Vagina (tissue), 2 donors: ENCODE measurements around the gene NGEF. TPM values are rescaled to one million over a fixed set of nuclear protein-coding genes. Genes with fewer than 3 reads are reported as not detected.
"Not testable (repeated sequence)": the region's sequence is repeated elsewhere in the genome, so short reads cannot be mapped to it uniquely, and the experiment has no call there.

Experiments used
- DNase-seq, 2 donors: peaks; one replicate each; pipeline ENCODE4 v3.0.0-alpha.2; 2017; ENCODE audit errors: extremely low spot score in 2 of 2
- H3K27ac ChIP-seq: fragments of 200-600 bp; sonication (generic); one replicate; pipeline ENCODE4 v1.5.1; 2019
- H3K27me3 ChIP-seq: fragments of 200-600 bp; sonication (generic); one replicate; pipeline ENCODE4 v1.5.1; 2019
- H3K36me3 ChIP-seq, 2 donors: fragments of 200-600 bp; sonication (generic); one replicate each; pipeline ENCODE4 v1.5.1; 2017 to 2019
- H3K4me1 ChIP-seq: fragments of 200-600 bp; sonication (generic); one replicate; pipeline ENCODE4 v1.5.1; 2019
- H3K4me3 ChIP-seq, 2 donors: fragments of 200-600 bp; sonication (generic); 1 replicate in 1 of 2; 2 replicates in 1 of 2; pipeline ENCODE4 v1.5.1; 2016 to 2019
- H3K9me3 ChIP-seq: fragments of 200-600 bp; sonication (generic); one replicate; pipeline ENCODE4 v1.5.1; 2019
- CTCF ChIP-seq, 3 experiments: fragments of 450-650 bp in 2 of 3; fragments of 200-600 bp in 1 of 3; sonication (generic) in 1 of 3; IDR thresholded peaks; one replicate each; pipeline ENCODE4 v1.5.1; 2017 to 2019; ENCODE audit warnings: antibody characterized with exemption in 3 of 3, mild to moderate bottlenecking in 2 of 3, moderate library complexity in 2 of 3
- POLR2A ChIP-seq, 2 donors: fragments of 450-650 bp; IDR thresholded peaks; one replicate each; pipeline ENCODE4 v1.6.1; 2017; ENCODE audit warnings: antibody characterized with exemption in 2 of 2, mild to moderate bottlenecking in 2 of 2, moderate library complexity in 2 of 2
- POLR2AphosphoS5 ChIP-seq, 2 donors: sonication (generic); formaldehyde crosslinking; IDR thresholded peaks; one replicate each; pipeline ENCODE4 v1.9.0; 2017; ENCODE audit warnings: antibody characterized with exemption in 2 of 2, mild to moderate bottlenecking in 2 of 2, low read depth in 1 of 2; ENCODE audit not compliant: insufficient read depth in 1 of 2
- intact Hi-C: fragments of 100-400 bp; cut with DNase I; formaldehyde crosslinking; loops from one replicate; pipeline ENCODE4 v1.15.1; 2023
- total RNA-seq: library from RNA; depleted of rRNA; stranded (reverse); fragments of >200 nt; gene quantifications from one replicate; pipeline ENCODE4 v1.2.3, GENCODE V29; 2016

Gene NGEF
- total RNA-seq, 1 donor from 2014 or later = 4.9 TPM

- no peaks in the 10 kb centered on the region for H3K9me3 ChIP-seq
- DNase-seq = no peak
- H3K4me3 ChIP-seq = no peak overlapping the region
- TF ChIP-seq CTCF (IDR thresholded peaks at IDR 0.05) (no peak), POLR2A (IDR thresholded peaks at IDR 0.05) (no peak), POLR2AphosphoS5 (IDR thresholded peaks at IDR 0.05; ENCODE audit: insufficient read depth in 1 of 2, low read depth in 1 of 2) (no peak)
- intact Hi-C loops = no loop called here
- no peaks in the 10 kb centered on the region for H3K36me3 ChIP-seq
- no peaks in the 10 kb centered on the region for H3K27me3 ChIP-seq
- H3K27ac ChIP-seq = no peak overlapping the region
- H3K4me1 ChIP-seq = no peaks in the 10 kb centered on the region
Measured at GRCh38 chr2:232910376-232910775, 102.7 kb downstream of the NGEF start.

- no peaks in the 10 kb centered on the region for H3K9me3 ChIP-seq
- H3K36me3 ChIP-seq = no peaks in the 10 kb centered on the region
- DNase-seq = no peak
- intact Hi-C loops = no loop called here
- H3K4me1 ChIP-seq = no peaks in the 10 kb centered on the region
- TF ChIP-seq POLR2A (IDR thresholded peaks at IDR 0.05) (no peak), POLR2AphosphoS5 (IDR thresholded peaks at IDR 0.05; ENCODE audit: insufficient read depth in 1 of 2, low read depth in 1 of 2) (no peak), CTCF (IDR thresholded peaks at IDR 0.05) (no peak)
- no peak overlapping the region for H3K27ac ChIP-seq
- no peak overlapping the region for H3K4me3 ChIP-seq
- H3K27me3 ChIP-seq = no peaks in the 10 kb centered on the region
Measured at GRCh38 chr2:232908695-232909094, 104.4 kb downstream of the NGEF start.

- H3K4me1 ChIP-seq, H3K36me3 ChIP-seq, DNase-seq, H3K27me3 ChIP-seq, H3K27ac ChIP-seq, H3K4me3 ChIP-seq, H3K9me3 ChIP-seq, intact Hi-C loops: not testable (repeated sequence)
Measured at GRCh38 chr2:232907718-232908085, 105.4 kb downstream of the NGEF start.

- H3K9me3 ChIP-seq, H3K4me1 ChIP-seq, intact Hi-C loops, DNase-seq, H3K27me3 ChIP-seq, H3K36me3 ChIP-seq, H3K4me3 ChIP-seq, H3K27ac ChIP-seq: not testable (repeated sequence)
Measured at GRCh38 chr2:232906867-232907717, 106.0 kb downstream of the NGEF start.

GRCh38 chr2:232903989-232904388 lies 109.1 kb downstream of the NGEF start:
- H3K36me3 ChIP-seq = no peaks in the 10 kb centered on the region
- TF ChIP-seq CTCF (IDR thresholded peaks at IDR 0.05) (no peak), POLR2AphosphoS5 (IDR thresholded peaks at IDR 0.05; ENCODE audit: insufficient read depth in 1 of 2, low read depth in 1 of 2) (no peak), POLR2A (IDR thresholded peaks at IDR 0.05) (no peak)
- H3K4me1 ChIP-seq = no peaks in the 10 kb centered on the region
- intact Hi-C loops = no loop called here
- no peak overlapping the region for H3K27ac ChIP-seq
- DNase-seq = no peak
- H3K4me3 ChIP-seq = no peak overlapping the region
- no peaks in the 10 kb centered on the region for H3K9me3 ChIP-seq
- H3K27me3 ChIP-seq = no peaks in the 10 kb centered on the region

- intact Hi-C loops = no loop called here
Measured at GRCh38 chr2:232901736-232902578, 111.1 kb downstream of the NGEF start.

More at GRCh38 chr2:232901736-232902578, 111.1 kb downstream of the NGEF start:
- Histone ChIP-seq H3K36me3 (no peaks in the 10 kb centered on the region), H3K4me1 (no peaks in the 10 kb centered on the region), H3K27me3 (no peaks in the 10 kb centered on the region), H3K4me3 (no peak overlapping the region), H3K9me3 (no peaks in the 10 kb centered on the region), H3K27ac (no peak overlapping the region)
- DNase-seq = peak in 1 of 2 donors; percentile 71
- TF ChIP-seq POLR2AphosphoS5 (IDR thresholded peaks at IDR 0.05; ENCODE audit: insufficient read depth in 1 of 2, low read depth in 1 of 2) (no peak), CTCF (IDR thresholded peaks at IDR 0.05) (no peak), POLR2A (IDR thresholded peaks at IDR 0.05) (no peak)
